GM23248 (cell line): ENCODE measurements around the gene OR51E2. TPM values are rescaled to one million over a fixed set of nuclear protein-coding genes. Genes with fewer than 3 reads are reported as not detected.

ENCODE experiments used
- DNase-seq: peaks from one replicate; pipeline ENCODE4 v3.0.0-alpha.2; 2015
- H2AFZ ChIP-seq: fragments of 200-600 bp; sonication (generic); 2 replicates; pipeline ENCODE4 v1.6.1; 2016; ENCODE audit warnings: antibody characterized with exemption
- H3F3A ChIP-seq: fragments of 200-600 bp; sonication (generic); 2 replicates; pipeline ENCODE4 v1.6.1; 2016; ENCODE audit warnings: mild to moderate bottlenecking, antibody characterized with exemption, mixed run types; ENCODE audit not compliant: insufficient read depth
- H3K27ac ChIP-seq: fragments of 200-600 bp; sonication (generic); 2 replicates; pipeline ENCODE4 v1.5.1; 2016; ENCODE audit warnings: mild to moderate bottlenecking
- H3K27me3 ChIP-seq: fragments of 200-600 bp; sonication (generic); replicated peaks from 2 replicates; pipeline ENCODE4 v1.6.1; 2016; ENCODE audit warnings: mild to moderate bottlenecking; ENCODE audit not compliant: insufficient read depth
- H3K36me3 ChIP-seq: fragments of 200-600 bp; sonication (generic); 2 replicates; pipeline ENCODE4 v1.6.1; 2016; ENCODE audit warnings: low read depth, mild to moderate bottlenecking
- H3K4me1 ChIP-seq: fragments of 200-600 bp; sonication (generic); 2 replicates; pipeline ENCODE4 v1.6.1; 2016; ENCODE audit warnings: mild to moderate bottlenecking; ENCODE audit not compliant: insufficient read depth
- H3K4me2 ChIP-seq: fragments of 200-600 bp; sonication (generic); one replicate; pipeline ENCODE4 v1.6.1; 2016; ENCODE audit warnings: mild to moderate bottlenecking; ENCODE audit not compliant: unreplicated experiment
- H3K4me3 ChIP-seq: fragments of 200-600 bp; sonication (generic); 2 replicates; pipeline ENCODE4 v1.5.1; 2016; ENCODE audit warnings: mild to moderate bottlenecking
- H3K79me2 ChIP-seq: fragments of 200-600 bp; sonication (generic); 2 replicates; pipeline ENCODE4 v1.6.1; 2016; ENCODE audit warnings: mild to moderate bottlenecking; ENCODE audit not compliant: insufficient read depth
- H3K9ac ChIP-seq: fragments of 200-600 bp; sonication (generic); 2 replicates; pipeline ENCODE4 v1.6.1; 2016; ENCODE audit warnings: mild to moderate bottlenecking
- H3K9me2 ChIP-seq: fragments of 200-600 bp; sonication (generic); 2 replicates; pipeline ENCODE4 v1.6.1; 2016; ENCODE audit warnings: mixed run types, mild to moderate bottlenecking, moderate library complexity; ENCODE audit not compliant: insufficient read depth
- H3K9me3 ChIP-seq: fragments of 200-600 bp; sonication (generic); one replicate; pipeline ENCODE4 v1.6.1; 2017; ENCODE audit warnings: low read depth
- H4K20me1 ChIP-seq: fragments of 200-600 bp; sonication (generic); 2 replicates; pipeline ENCODE4 v1.6.0; 2016; ENCODE audit not compliant: insufficient read depth
- EZH2 ChIP-seq: fragments of 200-600 bp; sonication (generic); IDR thresholded peaks from 2 replicates; pipeline ENCODE4 v1.6.1; 2018; ENCODE audit warnings: antibody characterized with exemption, mild to moderate bottlenecking; ENCODE audit not compliant: insufficient read depth, poor library complexity, severe bottlenecking
- EZH2phosphoT487 ChIP-seq: fragments of 200-600 bp; sonication (generic); IDR thresholded peaks from 2 replicates; pipeline ENCODE4 v1.6.1; 2018; ENCODE audit warnings: antibody characterized with exemption, moderate library complexity, mild to moderate bottlenecking, low read depth; ENCODE audit not compliant: insufficient read depth
- WGBS, 2 experiments: methylation state at CpG; one replicate each; pipeline ENCODE4 v1.1.6; 2015 to 2017; ENCODE audit warnings: low lambda C conversion rate in 2 of 2, low coverage in 1 of 2; ENCODE audit errors: missing lambda C conversion rate in 2 of 2; 5-methylcytosine and 5-hydroxymethylcytosine counted together
- in situ Hi-C: fragments of 300-500 bp; cut with MboI; formaldehyde crosslinking; loops from 2 replicates; pipeline ENCODE4 v1.15.0; 2020
- polyA plus RNA-seq: library from polyadenylated mRNA; unstranded; fragments of >200 nt; fragmentation: Nextera tagmentation; extraction: Ambion mirVana; gene quantifications from 2 replicates; pipeline ENCODE4 v1.2.1, GENCODE V29; 2016
- total RNA-seq: library from RNA; depleted of rRNA; stranded (reverse); fragments of >200 nt; shearing (Covaris generic); gene quantifications from 2 replicates; pipeline ENCODE4 v1.2.3, GENCODE V29; 2014; rRNA removed

OR51E2 gene
- total and polyA plus RNA-seq, 2 experiments from 2014 or later, result not detected

GRCh38 chr11:4636136-4636535, 61.5 kb downstream of the OR51E2 start:
- Histone ChIP-seq H3K9ac (no peak overlapping the region), H3F3A (no peaks in the 10 kb centered on the region), H3K4me2 (no peak overlapping the region), H3K9me3 (no peaks in the 10 kb centered on the region), H3K27me3 (peaks cover 14% of the 10 kb centered on the region; the same call in 1 of the 2 replicates), H3K79me2 (no peaks in the 10 kb centered on the region), H3K9me2 (no peaks in the 10 kb centered on the region), H3K36me3 (no peaks in the 10 kb centered on the region), H2AFZ (no peak overlapping the region), H3K27ac (no peak overlapping the region), H3K4me1 (no peaks in the 10 kb centered on the region), H3K4me3 (no peak overlapping the region), H4K20me1 (no peaks in the 10 kb centered on the region)
- TF ChIP-seq EZH2 (no peak), EZH2phosphoT487 (no peak)
- no peak for DNase-seq
- 58 to 61% methylated on average over 2 of the region's 2 CpGs for WGBS, 2 experiments
- in situ Hi-C loops, result loop anchor here (25.0 kb wide), 1 partner anchor 751 kb away; the partner anchor contains the start of gene OR51M1

Other genes starting within 250 kb of the OR51E2 start
- gene OR52K2, start 248.6 kb downstream of the OR51E2 start, total RNA-seq, result not detected in 2 replicates
- gene OR52K2, start 248.6 kb downstream of the OR51E2 start, polyA plus RNA-seq, result not detected in 2 replicates
- not detected in 2 replicates for gene OR52K1, start 215.2 kb downstream of the OR51E2 start, total RNA-seq
- gene OR52K1, start 215.2 kb downstream of the OR51E2 start, polyA plus RNA-seq, result not detected in 2 replicates
- gene OR52M1, start 152.7 kb downstream of the OR51E2 start, total RNA-seq, result not detected in 2 replicates
- gene OR52M1, start 152.7 kb downstream of the OR51E2 start, polyA plus RNA-seq, result not detected in 2 replicates
- not detected in 2 replicates for gene OR52I2, start 116.1 kb downstream of the OR51E2 start, total RNA-seq
- gene OR52I2, start 116.1 kb downstream of the OR51E2 start, polyA plus RNA-seq, result not detected in 2 replicates
- not detected in 2 replicates for gene OR52I1, start 103.8 kb downstream of the OR51E2 start, total RNA-seq
- gene OR52I1, start 103.8 kb downstream of the OR51E2 start, polyA plus RNA-seq, result not detected in 2 replicates
- gene TRIM68, start 89.6 kb downstream of the OR51E2 start, total RNA-seq, result 15.2 and 19.2 TPM in 2 replicates
- gene TRIM68, start 89.6 kb downstream of the OR51E2 start, polyA plus RNA-seq, result 5.1 and 5.8 TPM in 2 replicates
- not detected in 2 replicates for gene OR51D1, start 60.4 kb downstream of the OR51E2 start, total RNA-seq
- not detected in 2 replicates for gene OR51D1, start 60.4 kb downstream of the OR51E2 start, polyA plus RNA-seq
- not detected in 2 replicates for gene OR51E1, start 53.9 kb downstream of the OR51E2 start, total RNA-seq
- gene OR51E1, start 53.9 kb downstream of the OR51E2 start, polyA plus RNA-seq, result not detected in 2 replicates
- gene MMP26, start 6.9 kb upstream of the OR51E2 start, total RNA-seq, result not detected in 2 replicates
- not detected in 2 replicates for gene MMP26, start 6.9 kb upstream of the OR51E2 start, polyA plus RNA-seq
- gene OR51F1, start 72.1 kb upstream of the OR51E2 start, total RNA-seq, result not detected in 2 replicates
- not detected in 2 replicates for gene OR51F1, start 72.1 kb upstream of the OR51E2 start, polyA plus RNA-seq
- not detected in 2 replicates for gene OR52R1, start 106.5 kb upstream of the OR51E2 start, total RNA-seq
- not detected in 2 replicates for gene OR52R1, start 106.5 kb upstream of the OR51E2 start, polyA plus RNA-seq
- gene OR51F2, start 123.5 kb upstream of the OR51E2 start, total RNA-seq, result not detected in 2 replicates
- not detected in 2 replicates for gene OR51F2, start 123.5 kb upstream of the OR51E2 start, polyA plus RNA-seq
- gene OR51S1, start 151.4 kb upstream of the OR51E2 start, total RNA-seq, result not detected in 2 replicates
- not detected in 2 replicates for gene OR51S1, start 151.4 kb upstream of the OR51E2 start, polyA plus RNA-seq
- gene OR51T1, start 184.0 kb upstream of the OR51E2 start, total RNA-seq, result not detected in 2 replicates
- not detected in 2 replicates for gene OR51T1, start 184.0 kb upstream of the OR51E2 start, polyA plus RNA-seq
- not detected in 2 replicates for gene OR51A7, start 205.9 kb upstream of the OR51E2 start, total RNA-seq
- gene OR51A7, start 205.9 kb upstream of the OR51E2 start, polyA plus RNA-seq, result not detected in 2 replicates
- not detected in 2 replicates for gene OR51G2, start 221.5 kb upstream of the OR51E2 start, total RNA-seq
- not detected in 2 replicates for gene OR51G2, start 221.5 kb upstream of the OR51E2 start, polyA plus RNA-seq
- gene OR51G1, start 226.5 kb upstream of the OR51E2 start, total RNA-seq, result not detected in 2 replicates
- not detected in 2 replicates for gene OR51G1, start 226.5 kb upstream of the OR51E2 start, polyA plus RNA-seq
- gene OR51A4, start 249.8 kb upstream of the OR51E2 start, total RNA-seq, result not detected in 2 replicates
- not detected in 2 replicates for gene OR51A4, start 249.8 kb upstream of the OR51E2 start, polyA plus RNA-seq